Measurements from ENCODE around the gene PBXIP1.

DNA sequence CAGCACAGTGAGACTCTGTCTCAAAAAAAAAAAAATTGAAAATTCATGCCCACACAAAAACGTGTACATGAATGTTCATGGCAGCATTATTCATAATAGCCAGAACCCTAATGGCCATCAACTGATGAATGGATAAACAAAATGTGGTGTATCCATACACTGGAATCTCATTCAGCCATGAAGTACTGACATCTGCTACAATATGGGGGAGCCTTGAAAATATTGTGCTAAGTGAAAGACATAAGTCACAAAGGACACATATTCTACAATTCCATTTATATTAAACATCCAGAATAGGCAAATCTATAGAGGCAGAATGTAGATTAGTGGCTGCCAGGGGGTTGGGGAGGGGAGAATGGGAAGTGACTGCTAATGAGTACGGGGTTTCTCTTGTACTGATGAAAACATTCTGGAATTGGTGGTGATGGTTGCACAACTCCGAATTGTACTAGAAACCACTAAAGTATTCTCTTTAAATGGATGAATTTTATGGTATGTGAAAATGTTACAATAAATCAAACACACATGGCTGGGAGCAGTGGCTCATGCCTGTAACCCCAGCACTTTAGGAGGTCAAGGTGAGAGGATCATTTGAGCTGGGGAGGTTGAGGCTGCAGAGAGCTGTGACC, 52.8 kb downstream of the PBXIP1 start:
- TF ChIP-seq, protein P1, sequence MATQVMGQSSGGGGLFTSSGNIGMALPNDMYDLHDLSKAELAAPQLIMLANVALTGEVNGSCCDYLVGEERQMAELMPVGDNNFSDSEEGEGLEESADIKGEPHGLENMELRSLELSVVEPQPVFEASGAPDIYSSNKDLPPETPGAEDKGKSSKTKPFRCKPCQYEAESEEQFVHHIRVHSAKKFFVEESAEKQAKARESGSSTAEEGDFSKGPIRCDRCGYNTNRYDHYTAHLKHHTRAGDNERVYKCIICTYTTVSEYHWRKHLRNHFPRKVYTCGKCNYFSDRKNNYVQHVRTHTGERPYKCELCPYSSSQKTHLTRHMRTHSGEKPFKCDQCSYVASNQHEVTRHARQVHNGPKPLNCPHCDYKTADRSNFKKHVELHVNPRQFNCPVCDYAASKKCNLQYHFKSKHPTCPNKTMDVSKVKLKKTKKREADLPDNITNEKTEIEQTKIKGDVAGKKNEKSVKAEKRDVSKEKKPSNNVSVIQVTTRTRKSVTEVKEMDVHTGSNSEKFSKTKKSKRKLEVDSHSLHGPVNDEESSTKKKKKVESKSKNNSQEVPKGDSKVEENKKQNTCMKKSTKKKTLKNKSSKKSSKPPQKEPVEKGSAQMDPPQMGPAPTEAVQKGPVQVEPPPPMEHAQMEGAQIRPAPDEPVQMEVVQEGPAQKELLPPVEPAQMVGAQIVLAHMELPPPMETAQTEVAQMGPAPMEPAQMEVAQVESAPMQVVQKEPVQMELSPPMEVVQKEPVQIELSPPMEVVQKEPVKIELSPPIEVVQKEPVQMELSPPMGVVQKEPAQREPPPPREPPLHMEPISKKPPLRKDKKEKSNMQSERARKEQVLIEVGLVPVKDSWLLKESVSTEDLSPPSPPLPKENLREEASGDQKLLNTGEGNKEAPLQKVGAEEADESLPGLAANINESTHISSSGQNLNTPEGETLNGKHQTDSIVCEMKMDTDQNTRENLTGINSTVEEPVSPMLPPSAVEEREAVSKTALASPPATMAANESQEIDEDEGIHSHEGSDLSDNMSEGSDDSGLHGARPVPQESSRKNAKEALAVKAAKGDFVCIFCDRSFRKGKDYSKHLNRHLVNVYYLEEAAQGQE (IDR thresholded peaks at IDR 0.05): no peak
- no peak for TF ChIP-seq RAD21 (IDR thresholded peaks at IDR 0.05)
- no peak for TF ChIP-seq YY1 (IDR thresholded peaks at IDR 0.05)
- TF ChIP-seq, protein P2, sequence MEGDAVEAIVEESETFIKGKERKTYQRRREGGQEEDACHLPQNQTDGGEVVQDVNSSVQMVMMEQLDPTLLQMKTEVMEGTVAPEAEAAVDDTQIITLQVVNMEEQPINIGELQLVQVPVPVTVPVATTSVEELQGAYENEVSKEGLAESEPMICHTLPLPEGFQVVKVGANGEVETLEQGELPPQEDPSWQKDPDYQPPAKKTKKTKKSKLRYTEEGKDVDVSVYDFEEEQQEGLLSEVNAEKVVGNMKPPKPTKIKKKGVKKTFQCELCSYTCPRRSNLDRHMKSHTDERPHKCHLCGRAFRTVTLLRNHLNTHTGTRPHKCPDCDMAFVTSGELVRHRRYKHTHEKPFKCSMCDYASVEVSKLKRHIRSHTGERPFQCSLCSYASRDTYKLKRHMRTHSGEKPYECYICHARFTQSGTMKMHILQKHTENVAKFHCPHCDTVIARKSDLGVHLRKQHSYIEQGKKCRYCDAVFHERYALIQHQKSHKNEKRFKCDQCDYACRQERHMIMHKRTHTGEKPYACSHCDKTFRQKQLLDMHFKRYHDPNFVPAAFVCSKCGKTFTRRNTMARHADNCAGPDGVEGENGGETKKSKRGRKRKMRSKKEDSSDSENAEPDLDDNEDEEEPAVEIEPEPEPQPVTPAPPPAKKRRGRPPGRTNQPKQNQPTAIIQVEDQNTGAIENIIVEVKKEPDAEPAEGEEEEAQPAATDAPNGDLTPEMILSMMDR (IDR thresholded peaks at IDR 0.05; ENCODE audit: low read depth, low read length, missing input control): no peak

Data from liver (tissue), 3 donors.